Colonic mucosa (tissue), 4 donors: ENCODE data around the gene C17orf50. TPM values are rescaled to one million over a fixed set of nuclear protein-coding genes. Genes with fewer than 3 reads are reported as not detected.

ENCODE experiments used
- DNase-seq: peaks from one replicate; pipeline ENCODE4 v3.0.0-alpha.2; 2020
- H3K27ac ChIP-seq: fragments of 200-600 bp; one replicate; pipeline ENCODE4 v1.8.0; 2021
- H3K27me3 ChIP-seq: fragments of 200-600 bp; one replicate; pipeline ENCODE4 v1.8.0; 2021
- H3K36me3 ChIP-seq: fragments of 200-600 bp; one replicate; pipeline ENCODE4 v1.8.0; 2021
- H3K4me1 ChIP-seq: fragments of 200-600 bp; one replicate; pipeline ENCODE4 v1.8.0; 2021; ENCODE audit warnings: mild to moderate bottlenecking
- H3K4me3 ChIP-seq: fragments of 200-600 bp; one replicate; pipeline ENCODE4 v1.8.0; 2021
- H3K9ac ChIP-seq, 2 donors: one replicate each; pipeline ENCODE4 v1.7.0; 2013; ENCODE audit warnings: control low read depth in 2 of 2, low read depth in 2 of 2, low read length in 2 of 2
- H3K9me3 ChIP-seq: fragments of 200-600 bp; one replicate; pipeline ENCODE4 v1.8.0; 2021
- intact Hi-C: fragments of 100-400 bp; cut with DNase I; formaldehyde crosslinking; loops from one replicate; pipeline ENCODE4 v1.14.1; 2022
- total RNA-seq, 2 donors: library from RNA; stranded (reverse); fragmentation: NEBNext Ultra II Directional in 1 of 2; extraction: Animal tissue kit (Norgen Biotek cat#: 25700) in 1 of 2; gene quantifications; one replicate each; pipeline ENCODE4 v1.2.1, GENCODE V29; 2021
- TF ChIP-seq, protein P1 (sequence below): fragments of 200-600 bp; IDR thresholded peaks from one replicate; pipeline ENCODE4 v1.8.0; 2022; ENCODE audit warnings: antibody characterized with exemption, mild to moderate bottlenecking
- donor health status: healthy.
- donor health status: DM: no; HTN: no; CAD: no.
- donor health status: DM: no; HTN: no; CAD: no.

C17orf50 gene
- total RNA-seq, 2 donors from 2014 or later: not detected

DNA sequence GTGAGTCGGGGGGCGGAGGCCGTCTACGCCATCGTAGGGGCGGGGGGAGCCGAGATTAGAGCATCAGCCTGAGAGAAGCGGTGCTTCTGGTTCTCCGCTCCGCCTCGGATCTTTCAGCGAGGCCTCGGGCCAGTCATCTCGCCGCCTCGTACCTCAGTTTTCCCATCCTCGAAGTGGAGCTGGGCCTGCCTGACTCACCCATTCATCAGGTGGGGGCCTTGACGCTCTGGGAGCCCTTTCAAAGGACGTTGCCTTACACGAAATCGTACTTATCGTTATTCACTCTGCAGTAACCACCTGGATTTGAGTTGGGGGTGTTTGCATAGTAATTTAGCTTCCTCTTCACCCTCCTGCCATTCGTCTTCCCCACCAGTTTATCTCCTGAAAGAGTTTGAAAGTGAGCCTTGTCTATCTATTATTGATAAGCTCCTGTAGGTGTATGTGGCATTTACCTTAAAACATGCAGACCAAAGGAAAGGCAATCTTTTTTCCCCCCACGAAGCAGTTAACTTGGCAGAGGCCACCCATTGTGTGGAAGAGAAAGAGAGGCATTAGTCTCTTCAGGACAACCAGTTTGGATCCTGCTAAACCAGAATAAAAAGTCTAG lies 49.3 kb downstream of the C17orf50 start:
- Histone ChIP-seq H3K4me3 (peak overlapping the region; percentile 82), H3K4me1 (peaks cover 14% of the 10 kb centered on the region), H3K9me3 (no peaks in the 10 kb centered on the region), H3K27ac (peak overlapping the region; percentile 84), H3K27me3 (no peaks in the 10 kb centered on the region), H3K36me3 (no peaks in the 10 kb centered on the region), H3K9ac (peak overlapping the region; percentile 86 to 92)
- DNase-seq: no peak
- intact Hi-C loops: no loop called here
- TF ChIP-seq, protein P1, sequence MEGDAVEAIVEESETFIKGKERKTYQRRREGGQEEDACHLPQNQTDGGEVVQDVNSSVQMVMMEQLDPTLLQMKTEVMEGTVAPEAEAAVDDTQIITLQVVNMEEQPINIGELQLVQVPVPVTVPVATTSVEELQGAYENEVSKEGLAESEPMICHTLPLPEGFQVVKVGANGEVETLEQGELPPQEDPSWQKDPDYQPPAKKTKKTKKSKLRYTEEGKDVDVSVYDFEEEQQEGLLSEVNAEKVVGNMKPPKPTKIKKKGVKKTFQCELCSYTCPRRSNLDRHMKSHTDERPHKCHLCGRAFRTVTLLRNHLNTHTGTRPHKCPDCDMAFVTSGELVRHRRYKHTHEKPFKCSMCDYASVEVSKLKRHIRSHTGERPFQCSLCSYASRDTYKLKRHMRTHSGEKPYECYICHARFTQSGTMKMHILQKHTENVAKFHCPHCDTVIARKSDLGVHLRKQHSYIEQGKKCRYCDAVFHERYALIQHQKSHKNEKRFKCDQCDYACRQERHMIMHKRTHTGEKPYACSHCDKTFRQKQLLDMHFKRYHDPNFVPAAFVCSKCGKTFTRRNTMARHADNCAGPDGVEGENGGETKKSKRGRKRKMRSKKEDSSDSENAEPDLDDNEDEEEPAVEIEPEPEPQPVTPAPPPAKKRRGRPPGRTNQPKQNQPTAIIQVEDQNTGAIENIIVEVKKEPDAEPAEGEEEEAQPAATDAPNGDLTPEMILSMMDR: no peak

GRCh38 chr17:35811759-35812158 lies 51.1 kb downstream of the C17orf50 start:
- Histone ChIP-seq H3K36me3 (peaks cover 8% of the 10 kb centered on the region), H3K4me1 (peaks cover 14% of the 10 kb centered on the region), H3K9ac (no peak overlapping the region), H3K27me3 (no peaks in the 10 kb centered on the region), H3K4me3 (no peak overlapping the region), H3K27ac (no peak overlapping the region), H3K9me3 (no peaks in the 10 kb centered on the region)
- no peak for DNase-seq
- intact Hi-C loops: no loop called here
- TF ChIP-seq, protein P1: no peak

- Histone ChIP-seq H3K27ac (no peak overlapping the region), H3K9ac (no peak overlapping the region), H3K4me1 (peaks cover 14% of the 10 kb centered on the region), H3K4me3 (no peak overlapping the region), H3K9me3 (no peaks in the 10 kb centered on the region), H3K36me3 (peaks cover 8% of the 10 kb centered on the region), H3K27me3 (no peaks in the 10 kb centered on the region)
- intact Hi-C loops: no loop called here
- DNase-seq: no peak
- TF ChIP-seq, protein P1: no peak
Observed at GRCh38 chr17:35812456-35812855, 51.8 kb downstream of the C17orf50 start.

Other genes starting within 250 kb of the C17orf50 start
- gene SLFN12L, start 223.2 kb upstream of the C17orf50 start, total RNA-seq: 1 to 10 TPM in 1 of 2 donors, under 1 TPM in 1; 0.86 to 1.0 TPM
- not detected for gene SLFN14, start 200.1 kb upstream of the C17orf50 start, total RNA-seq
- gene PEX12, start 182.3 kb upstream of the C17orf50 start, total RNA-seq: 1 to 10 TPM; 2.6 to 5.9 TPM
- 100 to 1,000 TPM; 220 to 274 TPM for gene AP2B1, start 173.6 kb upstream of the C17orf50 start, total RNA-seq
- under 1 TPM; 0.07 to 0.21 TPM for gene RASL10B, start 29.2 kb upstream of the C17orf50 start, total RNA-seq
- gene GAS2L2, start 7.6 kb upstream of the C17orf50 start, total RNA-seq: under 1 TPM in 1 of 2 donors, not detected in 1; 0.15 TPM
- gene MMP28, start 34.8 kb downstream of the C17orf50 start, total RNA-seq: 10 to 100 TPM; 62.5 to 66.7 TPM
- 100 to 1,000 TPM; 132 to 218 TPM for gene TAF15, start 48.6 kb downstream of the C17orf50 start, total RNA-seq
- gene HEATR9, start 108.0 kb downstream of the C17orf50 start, total RNA-seq: not detected
- 1 to 10 TPM; 3.6 to 4.4 TPM for gene CCL5, start 119.5 kb downstream of the C17orf50 start, total RNA-seq
- gene RDM1, start 169.9 kb downstream of the C17orf50 start, total RNA-seq: 1 to 10 TPM in 1 of 2 donors, under 1 TPM in 1; 0.66 to 7.8 TPM
- gene LYZL6, start 182.8 kb downstream of the C17orf50 start, total RNA-seq: not detected
- not detected for gene CCL16, start 220.6 kb downstream of the C17orf50 start, total RNA-seq
- 1 to 10 TPM; 1.3 to 2.4 TPM for gene CCL14, start 225.8 kb downstream of the C17orf50 start, total RNA-seq
- 10 to 100 TPM; 37.2 to 54.4 TPM for gene CCL15, start 240.7 kb downstream of the C17orf50 start, total RNA-seq